ENCODE measurements around the gene NAT10.

Gene NAT10

GRCh38 chr11:34111722-34112270 is 6.4 kb downstream of the NAT10 start:
- no peak for DNase-seq

- no peak for DNase-seq
These were observed 8.6 kb downstream of the NAT10 start for GRCh38 chr11:34114014-34114413.

GRCh38 chr11:34114471-34114870 is 9.0 kb downstream of the NAT10 start:
- no peak for DNase-seq

- no peak for DNase-seq
These were observed 15.2 kb downstream of the NAT10 start for GRCh38 chr11:34120651-34121050.

GRCh38 chr11:34124885-34125668 is 19.6 kb downstream of the NAT10 start:
- DNase-seq, result no peak

GRCh38 chr11:34126959-34127848 is 21.8 kb downstream of the NAT10 start:
- DNase-seq, result no peak

GRCh38 chr11:34128824-34129223 is 23.4 kb downstream of the NAT10 start:
- no peak for DNase-seq

- DNase-seq, result no peak
These were observed 27.0 kb downstream of the NAT10 start for GRCh38 chr11:34132261-34132965.

GRCh38 chr11:34134765-34135164 is 29.3 kb downstream of the NAT10 start:
- DNase-seq, result no peak

GRCh38 chr11:34135439-34135838 is 30.0 kb downstream of the NAT10 start:
- no peak for DNase-seq

GRCh38 chr11:34136420-34136819 is 31.0 kb downstream of the NAT10 start:
- no peak for DNase-seq

- DNase-seq, result no peak
These were observed 33.9 kb downstream of the NAT10 start for GRCh38 chr11:34139346-34139745.

GRCh38 chr11:34140149-34140548 is 34.7 kb downstream of the NAT10 start:
- DNase-seq, result no peak

- no peak for DNase-seq
These were observed 37.6 kb downstream of the NAT10 start for GRCh38 chr11:34143048-34143447.

GRCh38 chr11:34145073-34145472 is 39.6 kb downstream of the NAT10 start:
- DNase-seq, result no peak

GRCh38 chr11:34145847-34146381 is 40.5 kb downstream of the NAT10 start:
- DNase-seq, result no peak

- no peak for DNase-seq
These were observed 41.0 kb downstream of the NAT10 start for GRCh38 chr11:34146411-34146810.

- DNase-seq, result no peak
These were observed 41.4 kb downstream of the NAT10 start for GRCh38 chr11:34146866-34147265.

GRCh38 chr11:34147581-34147980 is 42.2 kb downstream of the NAT10 start:
- no peak for DNase-seq

- no peak for DNase-seq
These were observed 43.2 kb downstream of the NAT10 start for GRCh38 chr11:34148504-34149165.

- DNase-seq, result no peak
These were observed 43.8 kb downstream of the NAT10 start for GRCh38 chr11:34149274-34149673.

GRCh38 chr11:34149786-34150185 is 44.4 kb downstream of the NAT10 start:
- no peak for DNase-seq

All from CD4-positive, alpha-beta T cell treated with Interleukin-15 for 1 hour (primary cell).